Lower leg skin (tissue), 4 donors: Measurements from ENCODE around the gene ZNF740. TPM values are rescaled to one million over a fixed set of nuclear protein-coding genes. Genes with fewer than 3 reads are reported as not detected.
A peak's percentile ranks its signal among the peaks of the same experiment; 100 is the strongest.
"Not testable (repeated sequence)": the region's sequence is repeated elsewhere in the genome, so short reads cannot be mapped to it uniquely, and the experiment has no call there.

Experiments
- DNase-seq, 2 donors: peaks; one replicate each; pipeline ENCODE4 v3.0.0-alpha.2; 2019; ENCODE audit warnings: low spot score in 2 of 2
- H3K4me3 ChIP-seq: fragments of 200-600 bp; sonication (generic); 2 replicates; pipeline ENCODE4 v1.5.1; 2017; ENCODE audit warnings: mild to moderate bottlenecking, low read depth; ENCODE audit not compliant: poor library complexity, severe bottlenecking
- POLR2A ChIP-seq, 2 donors: fragments of 450-650 bp; IDR thresholded peaks; one replicate each; pipeline ENCODE4 v1.6.1; 2016 to 2017; ENCODE audit warnings: antibody characterized with exemption in 2 of 2, mild to moderate bottlenecking in 1 of 2, moderate library complexity in 1 of 2
- WGBS, 2 donors: methylation state at CpG; one replicate each; pipeline ENCODE4 v1.1.5; 2018; 5-methylcytosine and 5-hydroxymethylcytosine counted together
- intact Hi-C: fragments of 100-400 bp; cut with DNase I; formaldehyde crosslinking; loops from one replicate; pipeline ENCODE4 v1.15.0; 2023; ENCODE audit warnings: low total_unique reads
- total RNA-seq, 4 donors: library from RNA; depleted of rRNA; stranded (reverse); fragments of >200 nt; gene quantifications; one replicate each; pipeline ENCODE4 v1.1.0, GENCODE V29; 2016
- TF ChIP-seq, protein P1 (sequence below), 3 donors: fragments of 450-650 bp; IDR thresholded peaks; one replicate each; pipeline ENCODE4 v1.5.1; 2016; ENCODE audit warnings: antibody characterized with exemption in 3 of 3, mild to moderate bottlenecking in 3 of 3, moderate library complexity in 2 of 3

The ZNF740 gene
- total RNA-seq, 4 donors from 2014 or later: 6.1 to 12.1 (median 8.4) TPM

DNA sequence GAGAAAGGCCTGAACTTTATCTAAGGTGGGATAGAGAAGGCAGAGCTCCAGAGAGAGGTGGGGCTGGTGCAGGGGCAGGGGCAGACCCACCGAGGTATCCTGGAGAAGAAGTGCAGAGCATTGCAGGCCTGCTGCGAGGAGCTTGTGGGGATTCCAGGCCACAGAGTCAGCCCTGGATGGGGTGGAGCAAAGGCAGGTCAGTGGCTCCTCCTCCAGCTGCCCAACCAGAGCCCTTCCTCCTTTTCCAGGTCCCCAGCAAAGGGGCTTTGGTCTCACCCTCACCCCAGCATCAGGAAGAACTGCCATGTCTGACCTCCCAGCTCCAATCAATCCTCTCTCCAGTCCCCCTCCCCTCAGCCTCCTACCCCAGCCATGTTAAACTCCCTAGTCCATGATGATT, 19.8 kb upstream of the ZNF740 start:
- DNase-seq: peak in 1 of 2 donors; percentile 69
- TF ChIP-seq, protein P1, sequence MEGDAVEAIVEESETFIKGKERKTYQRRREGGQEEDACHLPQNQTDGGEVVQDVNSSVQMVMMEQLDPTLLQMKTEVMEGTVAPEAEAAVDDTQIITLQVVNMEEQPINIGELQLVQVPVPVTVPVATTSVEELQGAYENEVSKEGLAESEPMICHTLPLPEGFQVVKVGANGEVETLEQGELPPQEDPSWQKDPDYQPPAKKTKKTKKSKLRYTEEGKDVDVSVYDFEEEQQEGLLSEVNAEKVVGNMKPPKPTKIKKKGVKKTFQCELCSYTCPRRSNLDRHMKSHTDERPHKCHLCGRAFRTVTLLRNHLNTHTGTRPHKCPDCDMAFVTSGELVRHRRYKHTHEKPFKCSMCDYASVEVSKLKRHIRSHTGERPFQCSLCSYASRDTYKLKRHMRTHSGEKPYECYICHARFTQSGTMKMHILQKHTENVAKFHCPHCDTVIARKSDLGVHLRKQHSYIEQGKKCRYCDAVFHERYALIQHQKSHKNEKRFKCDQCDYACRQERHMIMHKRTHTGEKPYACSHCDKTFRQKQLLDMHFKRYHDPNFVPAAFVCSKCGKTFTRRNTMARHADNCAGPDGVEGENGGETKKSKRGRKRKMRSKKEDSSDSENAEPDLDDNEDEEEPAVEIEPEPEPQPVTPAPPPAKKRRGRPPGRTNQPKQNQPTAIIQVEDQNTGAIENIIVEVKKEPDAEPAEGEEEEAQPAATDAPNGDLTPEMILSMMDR (IDR thresholded peaks at IDR 0.05): no peak
- TF ChIP-seq POLR2A (IDR thresholded peaks at IDR 0.05): no peak
- intact Hi-C loops: no loop called here
- no peak overlapping the region for H3K4me3 ChIP-seq
- 77 to 85% methylated on average over 2 of the region's 2 CpGs for WGBS, 2 donors

- WGBS, 2 donors: 93 to 94% methylated on average over 8 of the region's 8 CpGs
- no peak overlapping the region for H3K4me3 ChIP-seq
- intact Hi-C loops: no loop called here
- TF ChIP-seq, protein P1 (IDR thresholded peaks at IDR 0.05): no peak
- TF ChIP-seq POLR2A (IDR thresholded peaks at IDR 0.05): no peak
- DNase-seq: peak in 1 of 2 donors; percentile 68
Observed at GRCh38 chr12:53161119-53161911, 19.2 kb upstream of the ZNF740 start.

DNA sequence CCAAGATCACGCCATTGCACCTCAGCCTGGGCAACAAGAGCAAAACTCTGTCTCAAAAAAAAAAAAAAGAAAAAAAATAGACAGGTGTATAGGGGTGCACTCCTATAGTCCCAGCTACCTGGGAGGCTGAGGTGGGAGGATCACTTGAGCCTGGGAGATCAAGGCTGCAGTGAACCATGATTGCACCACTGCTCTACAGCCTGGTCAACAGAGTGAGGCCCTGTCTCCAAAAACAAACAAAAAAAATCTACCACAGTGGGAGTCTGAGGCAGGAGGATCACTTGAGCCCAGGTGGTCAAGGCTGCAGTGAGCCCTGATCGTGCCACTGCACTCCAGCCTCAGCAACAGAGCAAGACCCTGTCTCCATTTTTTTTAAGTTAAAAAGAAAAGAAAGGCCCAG, 17.5 kb upstream of the ZNF740 start:
- 98 to 100% methylated on average over 2 of the region's 2 CpGs for WGBS, 2 donors
- intact Hi-C loops, H3K4me3 ChIP-seq: not testable (repeated sequence)
- peak in 1 of 2 donors; percentile 43 for DNase-seq

GRCh38 chr12:53166837-53167236, 13.7 kb upstream of the ZNF740 start:
- H3K4me3 ChIP-seq: no peak overlapping the region
- intact Hi-C loops: no loop called here
- DNase-seq: peak in 1 of 2 donors; percentile 3
- TF ChIP-seq, protein P1 (IDR thresholded peaks at IDR 0.05): no peak
- TF ChIP-seq POLR2A (IDR thresholded peaks at IDR 0.05): no peak

DNA sequence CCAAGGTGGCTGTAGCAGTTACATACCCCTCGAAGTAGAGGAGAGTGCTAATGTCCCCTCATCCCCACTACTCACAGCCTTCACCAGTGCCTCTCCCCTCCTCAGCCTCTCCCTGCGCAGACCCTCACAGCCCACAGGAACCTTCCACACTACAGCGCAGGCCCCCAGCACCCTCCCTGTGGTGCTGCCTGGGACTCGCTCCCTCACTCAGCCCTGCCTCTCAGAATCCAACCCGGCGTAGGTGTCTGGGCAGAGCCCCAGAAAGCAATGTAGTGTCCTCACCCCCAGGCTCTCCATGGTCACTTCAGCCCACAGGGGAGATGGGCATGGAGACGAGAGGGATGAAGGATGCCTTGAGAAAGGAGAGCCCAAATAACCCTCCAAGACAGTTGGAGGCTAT, 10.9 kb upstream of the ZNF740 start:
- intact Hi-C loops: no loop called here
- DNase-seq: peak in 1 of 2 donors; percentile 67
- TF ChIP-seq POLR2A (IDR thresholded peaks at IDR 0.05): no peak
- TF ChIP-seq, protein P1 (IDR thresholded peaks at IDR 0.05): no peak
- no peak overlapping the region for H3K4me3 ChIP-seq
- 94 to 95% methylated on average over 7 of the region's 7 CpGs for WGBS, 2 donors

- peak in 1 of 2 donors; percentile 36 for DNase-seq
- intact Hi-C loops: no loop called here
- TF ChIP-seq, protein P1 (IDR thresholded peaks at IDR 0.05): no peak
- no peak for TF ChIP-seq POLR2A (IDR thresholded peaks at IDR 0.05)
- 94 to 95% methylated on average over 8 of the region's 8 CpGs for WGBS, 2 donors
- H3K4me3 ChIP-seq: no peak overlapping the region
Observed at GRCh38 chr12:53170215-53170614, 10.3 kb upstream of the ZNF740 start.
